ENCODE data around the gene RBM4B.

Gene RBM4B

GRCh38 chr11:66625752-66626149 is 51.9 kb downstream of the RBM4B start:
- Histone ChIP-seq H3K4me3 (ENCODE audit: extremely low read depth, insufficient read depth, low read length, poor library complexity, severe bottlenecking) (no peak overlapping the region), H3K4me1 (ENCODE audit: control insufficient read depth, insufficient read depth, low read length, poor library complexity, severe bottlenecking) (peaks cover 11% of the 10 kb centered on the region), H3K36me3 (ENCODE audit: control insufficient read depth, insufficient read depth, low read length) (peaks cover 99% of the 10 kb centered on the region), H3K9me3 (ENCODE audit: control insufficient read depth, low read length) (no peaks in the 10 kb centered on the region), H3K27ac (ENCODE audit: low read depth, low read length, severe bottlenecking) (no peak overlapping the region)
- WGBS, 2 experiments (ENCODE audit: insufficient coverage in 2 of 2), result 97 to 100% methylated on average over 8 to 9 of the region's 9 CpGs

DNA sequence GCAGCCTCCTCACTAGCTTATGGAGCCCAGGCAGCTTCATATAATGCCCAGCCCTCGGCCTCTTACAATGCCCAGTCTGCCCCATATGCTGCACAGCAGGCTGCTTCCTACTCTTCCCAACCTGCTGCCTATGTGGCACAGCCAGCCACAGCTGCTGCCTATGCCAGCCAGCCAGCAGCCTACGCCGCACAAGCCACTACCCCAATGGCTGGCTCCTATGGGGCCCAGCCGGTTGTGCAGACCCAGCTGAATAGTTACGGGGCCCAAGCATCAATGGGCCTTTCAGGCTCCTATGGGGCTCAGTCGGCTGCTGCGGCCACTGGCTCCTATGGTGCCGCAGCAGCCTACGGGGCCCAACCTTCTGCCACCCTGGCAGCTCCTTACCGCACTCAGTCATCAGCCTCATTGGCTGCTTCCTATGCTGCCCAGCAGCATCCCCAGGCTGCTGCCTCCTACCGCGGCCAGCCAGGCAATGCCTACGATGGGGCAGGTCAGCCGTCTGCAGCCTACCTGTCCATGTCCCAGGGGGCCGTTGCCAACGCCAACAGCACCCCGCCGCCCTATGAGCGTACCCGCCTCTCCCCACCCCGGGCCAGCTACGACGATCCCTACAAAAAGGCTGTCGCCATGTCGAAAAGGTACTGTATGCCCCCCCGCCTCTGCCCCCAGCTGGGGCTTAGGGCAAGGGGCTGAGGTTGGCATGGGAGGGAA is 52.5 kb downstream of the RBM4B start:
- Histone ChIP-seq H3K4me3 (ENCODE audit: extremely low read depth, insufficient read depth, low read length, poor library complexity, severe bottlenecking) (no peak overlapping the region), H3K9me3 (ENCODE audit: control insufficient read depth, low read length) (no peaks in the 10 kb centered on the region), H3K27ac (ENCODE audit: low read depth, low read length, severe bottlenecking) (no peak overlapping the region), H3K36me3 (ENCODE audit: control insufficient read depth, insufficient read depth, low read length) (peaks cover 99% of the 10 kb centered on the region), H3K4me1 (ENCODE audit: control insufficient read depth, insufficient read depth, low read length, poor library complexity, severe bottlenecking) (peaks cover 14% of the 10 kb centered on the region)
- 93 to 95% methylated on average over 20 to 24 of the region's 26 CpGs for WGBS, 2 experiments (ENCODE audit: insufficient coverage in 2 of 2)

GRCh38 chr11:66624450-66624849 is 53.2 kb downstream of the RBM4B start:
- Histone ChIP-seq H3K9me3 (ENCODE audit: control insufficient read depth, low read length) (no peaks in the 10 kb centered on the region), H3K4me3 (ENCODE audit: extremely low read depth, insufficient read depth, low read length, poor library complexity, severe bottlenecking) (no peak overlapping the region), H3K4me1 (ENCODE audit: control insufficient read depth, insufficient read depth, low read length, poor library complexity, severe bottlenecking) (peaks cover 21% of the 10 kb centered on the region), H3K36me3 (ENCODE audit: control insufficient read depth, insufficient read depth, low read length) (peaks cover 96% of the 10 kb centered on the region), H3K27ac (ENCODE audit: low read depth, low read length, severe bottlenecking) (no peak overlapping the region)
- 94 to 98% methylated on average over 16 of the region's 16 CpGs for WGBS, 2 experiments (ENCODE audit: insufficient coverage in 2 of 2)

GRCh38 chr11:66619080-66619554 is 58.6 kb downstream of the RBM4B start:
- Histone ChIP-seq H3K27ac (ENCODE audit: low read depth, low read length, severe bottlenecking) (peak overlapping the region; percentile 77), H3K36me3 (ENCODE audit: control insufficient read depth, insufficient read depth, low read length) (peaks cover 64% of the 10 kb centered on the region), H3K9me3 (ENCODE audit: control insufficient read depth, low read length) (no peaks in the 10 kb centered on the region), H3K4me1 (ENCODE audit: control insufficient read depth, insufficient read depth, low read length, poor library complexity, severe bottlenecking) (peaks cover 23% of the 10 kb centered on the region), H3K4me3 (ENCODE audit: extremely low read depth, insufficient read depth, low read length, poor library complexity, severe bottlenecking) (peak overlapping the region; percentile 89)
- 76 to 100% methylated on average over 2 to 3 of the region's 4 CpGs for WGBS, 2 experiments (ENCODE audit: insufficient coverage in 2 of 2)

DNA sequence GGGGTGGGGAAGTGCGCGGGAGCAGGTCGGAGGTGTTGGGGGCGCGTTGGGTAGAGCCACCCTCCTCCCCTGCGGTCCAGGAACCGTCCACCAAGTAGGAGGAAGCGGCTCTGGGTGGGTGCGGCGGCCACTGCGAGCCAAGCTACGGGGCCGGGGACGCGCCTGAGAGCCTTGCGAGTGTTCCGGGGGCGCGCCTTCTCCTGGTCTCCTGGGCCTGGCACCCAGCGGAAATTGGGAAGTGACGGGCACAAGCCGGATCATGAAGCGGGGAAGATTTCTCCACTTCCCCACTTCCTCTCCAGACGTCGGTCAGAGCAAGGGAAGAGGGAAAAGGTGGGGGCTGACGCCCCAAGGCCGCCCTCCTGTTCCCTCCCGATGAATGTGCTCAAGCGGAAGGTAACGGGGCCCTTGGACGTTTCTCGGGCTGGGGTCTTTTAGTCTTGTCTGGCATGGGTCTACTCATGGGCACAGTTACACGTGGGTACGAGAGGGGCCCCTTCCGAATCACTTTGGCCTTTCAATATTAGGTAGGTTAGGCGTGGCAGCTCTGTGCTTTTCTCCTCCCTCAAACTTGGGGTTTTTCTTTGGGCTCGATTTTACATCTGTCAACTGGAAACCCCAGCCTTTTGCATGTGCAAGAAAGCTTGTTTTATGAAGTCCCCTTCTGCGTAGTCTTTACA is 60.4 kb downstream of the RBM4B start:
- no peaks in the 10 kb centered on the region for H3K9me3 ChIP-seq (ENCODE audit: control insufficient read depth, low read length)
- H3K36me3 ChIP-seq (ENCODE audit: control insufficient read depth, insufficient read depth, low read length), result peaks cover 46% of the 10 kb centered on the region
- peak overlapping the region; percentile 89 for H3K4me3 ChIP-seq (ENCODE audit: extremely low read depth, insufficient read depth, low read length, poor library complexity, severe bottlenecking)
- peaks cover 16% of the 10 kb centered on the region for H3K4me1 ChIP-seq (ENCODE audit: control insufficient read depth, insufficient read depth, low read length, poor library complexity, severe bottlenecking)
- 1% methylated on average over 14 to 30 of the region's 38 CpGs for WGBS, 2 experiments (ENCODE audit: insufficient coverage in 2 of 2)
- peak overlapping the region; percentile 97 for H3K27ac ChIP-seq (ENCODE audit: low read depth, low read length, severe bottlenecking)

GRCh38 chr11:66616379-66617154 is 61.1 kb downstream of the RBM4B start, which contains the start of gene RBM14:
TSS of gene RBM14 (plus strand) at chr11:66616630. CDS start at chr11:66616721, 91 bp downstream.
- 0 to 1% methylated on average over 68 to 86 of the region's 90 CpGs for WGBS, 2 experiments (ENCODE audit: insufficient coverage in 2 of 2)

More at GRCh38 chr11:66616379-66617154, 61.1 kb downstream of the RBM4B start, which contains the start of gene RBM14:
- Histone ChIP-seq H3K9me3 (ENCODE audit: control insufficient read depth, low read length) (no peaks in the 10 kb centered on the region), H3K36me3 (ENCODE audit: control insufficient read depth, insufficient read depth, low read length) (peaks cover 39% of the 10 kb centered on the region), H3K4me3 (ENCODE audit: extremely low read depth, insufficient read depth, low read length, poor library complexity, severe bottlenecking) (peak within 1 kb of the TSS; percentile 89), H3K4me1 (ENCODE audit: control insufficient read depth, insufficient read depth, low read length, poor library complexity, severe bottlenecking) (peaks cover 16% of the 10 kb centered on the region), H3K27ac (ENCODE audit: low read depth, low read length, severe bottlenecking) (peak within 1 kb of the TSS; percentile 97)
